KOPT-K1 (cell line): ENCODE measurements around the gene APBB3.

Experiments used
- H3K27ac ChIP-seq: fragments of 200-600 bp; sonication (generic); 2 replicates; pipeline ENCODE4 v1.5.1; 2016; ENCODE audit warnings: antibody characterized with exemption, mild to moderate bottlenecking, low read depth, low read length; ENCODE audit not compliant: poor library complexity, severe bottlenecking
- H3K36me3 ChIP-seq: fragments of 200-600 bp; sonication (generic); 2 replicates; pipeline ENCODE4 v1.5.1; 2017; ENCODE audit warnings: antibody characterized with exemption, mild to moderate bottlenecking, low read length, moderate library complexity; ENCODE audit not compliant: insufficient read depth
- H3K9me3 ChIP-seq: fragments of 200-600 bp; sonication (generic); 2 replicates; pipeline ENCODE4 v1.5.1; 2017; ENCODE audit warnings: antibody characterized with exemption, low read length, mild to moderate bottlenecking; ENCODE audit not compliant: insufficient read depth, poor library complexity, severe bottlenecking

APBB3 gene

DNA sequence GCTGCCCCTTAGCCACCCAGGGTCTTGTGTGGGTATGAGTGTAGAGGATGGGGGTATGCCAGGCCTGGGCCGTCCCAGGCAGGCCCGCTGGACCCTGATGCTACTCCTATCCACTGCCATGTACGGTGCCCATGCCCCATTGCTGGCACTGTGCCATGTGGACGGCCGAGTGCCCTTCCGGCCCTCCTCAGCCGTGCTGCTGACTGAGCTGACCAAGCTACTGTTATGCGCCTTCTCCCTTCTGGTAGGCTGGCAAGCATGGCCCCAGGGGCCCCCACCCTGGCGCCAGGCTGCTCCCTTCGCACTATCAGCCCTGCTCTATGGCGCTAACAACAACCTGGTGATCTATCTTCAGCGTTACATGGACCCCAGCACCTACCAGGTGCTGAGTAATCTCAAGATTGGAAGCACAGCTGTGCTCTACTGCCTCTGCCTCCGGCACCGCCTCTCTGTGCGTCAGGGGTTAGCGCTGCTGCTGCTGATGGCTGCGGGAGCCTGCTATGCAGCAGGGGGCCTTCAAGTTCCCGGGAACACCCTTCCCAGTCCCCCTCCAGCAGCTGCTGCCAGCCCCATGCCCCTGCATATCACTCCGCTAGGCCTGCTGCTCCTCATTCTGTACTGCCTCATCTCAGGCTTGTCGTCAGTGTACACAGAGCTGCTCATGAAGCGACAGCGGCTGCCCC lies 2.9 kb upstream of the APBB3 start:
- no peak overlapping the region for H3K27ac ChIP-seq
- peaks cover 42% of the 10 kb centered on the region for H3K36me3 ChIP-seq
- H3K9me3 ChIP-seq: no peaks in the 10 kb centered on the region

DNA sequence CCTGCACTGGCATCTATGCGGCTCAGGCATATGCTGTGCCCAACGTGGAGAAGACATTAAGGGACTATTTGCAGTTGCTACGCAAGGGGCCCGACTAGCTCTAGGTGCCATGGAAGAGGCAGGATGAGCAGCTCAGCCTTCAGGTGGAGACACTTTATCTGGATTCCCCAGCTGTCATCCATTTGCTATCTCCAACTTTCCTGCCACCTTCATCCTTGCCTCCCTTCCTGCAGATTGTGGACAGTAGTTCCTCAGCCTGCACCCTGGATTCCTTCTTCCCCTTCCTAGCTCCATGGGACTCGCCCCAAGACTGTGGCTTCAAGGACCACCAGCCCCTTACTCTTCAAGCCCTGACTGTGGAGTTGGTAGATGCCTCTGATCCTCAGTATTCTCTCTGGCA lies 2.3 kb upstream of the APBB3 start:
- Histone ChIP-seq H3K27ac (no peak overlapping the region), H3K9me3 (no peaks in the 10 kb centered on the region), H3K36me3 (peaks cover 42% of the 10 kb centered on the region)

DNA sequence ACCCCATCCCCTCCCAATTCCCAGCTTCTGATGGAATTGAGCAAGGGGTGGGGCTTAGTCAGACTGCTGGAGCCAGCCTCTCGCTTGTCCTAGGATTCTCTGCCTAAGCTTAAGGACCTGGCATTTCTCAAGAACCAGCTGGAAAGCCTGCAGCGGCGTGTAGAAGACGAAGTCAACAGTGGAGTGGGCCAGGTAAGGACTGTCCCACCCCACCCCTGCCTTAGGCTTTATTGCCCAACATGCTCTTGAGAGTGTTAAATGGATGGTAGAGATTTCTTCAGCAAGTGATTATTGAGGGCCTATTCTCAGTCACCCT lies 1.3 kb upstream of the APBB3 start:
- Histone ChIP-seq H3K9me3 (no peaks in the 10 kb centered on the region), H3K36me3 (peaks cover 41% of the 10 kb centered on the region), H3K27ac (no peak overlapping the region)

DNA sequence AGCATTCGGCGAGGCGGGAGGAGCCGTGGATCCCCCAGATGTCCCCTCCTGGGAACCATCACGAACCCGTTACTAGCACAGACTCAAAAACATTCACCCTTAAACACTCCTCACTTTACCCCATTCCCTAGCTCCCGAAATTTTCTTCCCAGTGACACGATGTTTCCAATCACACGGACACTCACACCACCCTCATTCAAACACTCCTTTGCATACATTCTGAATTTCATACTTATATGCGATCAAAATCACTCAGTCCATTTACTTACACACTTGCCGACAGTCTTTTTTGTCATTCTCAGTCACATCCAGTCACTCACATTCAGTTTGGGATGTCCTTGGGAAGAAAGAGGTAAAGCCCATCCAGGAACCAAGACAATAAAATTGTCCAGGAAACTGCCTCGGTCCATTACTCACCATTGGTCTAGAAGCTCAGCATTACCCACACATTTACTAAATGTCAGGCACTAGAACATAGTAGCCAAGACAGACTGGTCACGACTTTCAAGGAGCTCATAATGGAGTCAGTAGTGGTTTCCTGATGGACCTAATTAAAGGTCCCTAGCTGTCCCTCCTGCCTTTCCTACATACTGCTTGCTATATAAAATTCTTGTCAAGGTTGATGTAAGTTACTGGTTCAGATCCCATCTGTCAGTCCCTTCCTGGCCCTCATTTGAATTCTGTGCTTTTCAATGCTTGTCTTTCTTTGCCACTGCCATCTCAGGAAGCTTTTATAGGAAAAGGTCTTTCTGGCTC lies 804 bp upstream of the APBB3 start:
- Histone ChIP-seq H3K9me3 (no peaks in the 10 kb centered on the region), H3K36me3 (peaks cover 35% of the 10 kb centered on the region), H3K27ac (peak overlapping the region; percentile 66)

DNA sequence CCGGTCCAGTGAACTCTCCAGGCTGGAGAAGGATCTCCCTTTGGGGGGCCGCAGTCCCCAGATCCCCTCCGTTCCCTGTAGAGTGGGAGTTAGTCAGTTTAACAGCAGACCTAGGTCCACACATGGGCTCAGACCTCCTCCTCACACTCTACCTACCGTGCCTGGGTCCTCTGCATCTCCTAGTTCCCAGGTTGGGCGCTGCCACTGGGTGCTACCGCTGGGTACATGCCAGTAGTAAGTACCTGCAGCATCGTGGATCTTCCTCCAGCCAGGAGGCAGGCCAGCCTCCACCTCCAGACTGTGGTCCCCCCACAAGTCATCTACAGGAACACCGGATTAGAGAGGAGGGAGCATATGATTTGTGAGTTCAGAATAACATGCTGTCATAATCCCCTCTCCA lies 802 bp downstream of the APBB3 start:
- Histone ChIP-seq H3K27ac (peak overlapping the region; percentile 66), H3K36me3 (peaks cover 29% of the 10 kb centered on the region), H3K9me3 (no peaks in the 10 kb centered on the region)

DNA sequence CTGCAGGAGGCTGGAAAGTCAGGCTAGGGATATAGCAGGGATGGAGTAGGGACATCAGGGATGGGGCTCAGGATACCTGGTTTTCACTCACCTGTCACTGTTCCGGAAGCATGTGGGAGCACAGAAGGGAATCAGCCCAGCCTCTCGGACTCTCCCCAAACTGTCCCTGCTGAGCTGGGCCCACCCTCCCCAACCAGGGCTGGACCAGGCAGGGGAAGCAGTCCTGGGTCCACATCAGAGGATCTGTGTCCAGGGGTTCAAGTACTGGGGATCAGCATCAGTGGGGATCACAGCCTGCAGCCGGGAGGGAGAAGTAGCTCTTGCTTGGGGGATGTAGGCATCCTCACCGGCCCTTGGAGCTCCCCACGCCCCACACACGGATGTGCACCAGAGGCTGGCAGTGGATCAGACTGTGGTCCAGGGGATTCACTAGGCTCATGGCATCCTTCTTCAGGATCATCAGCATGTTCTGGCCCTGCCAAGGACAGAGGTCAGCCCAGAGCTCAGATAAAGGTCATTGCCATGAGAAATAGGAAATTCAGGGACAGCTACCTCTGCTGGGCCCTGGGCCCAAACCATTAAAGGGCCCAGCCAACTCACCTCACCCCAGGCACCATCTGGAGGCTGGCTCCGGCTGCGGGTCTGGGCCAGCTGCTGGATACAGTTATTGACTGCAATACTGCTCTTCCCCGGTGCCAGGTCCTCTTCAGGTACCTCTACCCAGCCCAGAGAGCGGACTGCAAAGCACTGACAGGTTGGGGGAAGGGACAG lies 2.5 kb downstream of the APBB3 start:
- H3K9me3 ChIP-seq: no peaks in the 10 kb centered on the region
- H3K36me3 ChIP-seq: peaks cover 13% of the 10 kb centered on the region
- no peak overlapping the region for H3K27ac ChIP-seq

DNA sequence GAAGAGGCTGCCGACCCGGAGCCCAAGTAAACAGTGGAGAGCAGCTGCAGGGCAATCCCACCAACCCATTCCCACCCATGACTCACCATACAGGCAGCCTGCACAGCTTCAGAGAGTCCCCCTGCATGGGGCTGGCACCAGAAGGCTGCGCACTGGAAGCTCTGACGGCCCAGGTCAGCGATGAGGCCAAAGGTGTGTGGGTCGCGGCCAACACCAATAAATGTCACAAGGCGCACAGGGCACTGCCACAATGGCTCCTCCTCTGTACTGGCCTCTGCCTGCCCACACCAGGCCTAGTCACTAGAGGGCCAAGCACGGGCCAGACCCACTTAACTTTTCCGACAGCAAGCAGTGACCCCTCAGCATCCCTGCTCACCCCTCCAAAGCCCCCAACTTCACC lies 4.2 kb downstream of the APBB3 start:
- no peaks in the 10 kb centered on the region; the same call in 1 of the 2 replicates for H3K36me3 ChIP-seq
- no peak overlapping the region for H3K27ac ChIP-seq
- H3K9me3 ChIP-seq: no peaks in the 10 kb centered on the region

DNA sequence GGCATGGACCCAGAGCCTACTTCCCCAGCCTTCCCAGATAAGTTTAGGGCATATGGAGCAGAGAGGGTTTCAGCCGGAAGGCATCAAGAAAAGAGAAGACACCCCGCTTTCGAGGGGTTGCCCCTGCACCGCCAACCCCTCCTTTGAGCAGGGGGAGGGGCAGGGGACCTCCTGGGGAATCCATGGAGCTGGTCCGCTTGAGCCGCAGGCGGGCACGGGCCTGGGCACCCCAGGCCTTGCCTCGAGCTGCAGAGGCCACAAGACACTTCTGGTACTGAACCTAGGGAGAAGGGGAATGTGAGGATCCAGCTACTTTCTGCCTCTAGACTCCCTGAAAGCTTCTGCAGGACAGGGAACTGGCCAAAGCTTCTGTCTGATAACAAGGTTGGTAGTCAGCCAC lies 5.9 kb downstream of the APBB3 start:
- Histone ChIP-seq H3K27ac (no peak overlapping the region), H3K36me3 (peaks cover 11% of the 10 kb centered on the region; the same call in 1 of the 2 replicates), H3K9me3 (no peaks in the 10 kb centered on the region)

DNA sequence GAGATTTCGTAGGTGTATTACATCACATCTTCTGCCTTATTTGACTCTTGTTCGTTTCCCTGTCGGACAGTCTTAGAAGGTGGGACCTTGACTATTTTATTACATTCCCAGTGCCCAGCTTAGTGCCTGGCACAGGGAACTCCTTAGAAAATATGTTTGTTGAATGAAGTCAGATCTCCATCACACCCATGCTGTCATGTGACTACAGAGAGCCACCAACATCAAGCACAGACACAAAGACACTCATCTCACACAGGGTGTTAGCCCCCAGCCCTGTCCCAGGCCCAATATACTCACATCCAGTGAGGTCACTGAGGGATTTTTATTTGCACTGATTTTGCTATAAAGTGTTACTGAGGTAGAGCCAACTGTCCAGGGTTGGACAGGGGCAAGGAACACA lies 6.4 kb downstream of the APBB3 start:
- no peaks in the 10 kb centered on the region for H3K9me3 ChIP-seq
- peaks cover 17% of the 10 kb centered on the region for H3K36me3 ChIP-seq
- peak overlapping the region; percentile 67 for H3K27ac ChIP-seq

DNA sequence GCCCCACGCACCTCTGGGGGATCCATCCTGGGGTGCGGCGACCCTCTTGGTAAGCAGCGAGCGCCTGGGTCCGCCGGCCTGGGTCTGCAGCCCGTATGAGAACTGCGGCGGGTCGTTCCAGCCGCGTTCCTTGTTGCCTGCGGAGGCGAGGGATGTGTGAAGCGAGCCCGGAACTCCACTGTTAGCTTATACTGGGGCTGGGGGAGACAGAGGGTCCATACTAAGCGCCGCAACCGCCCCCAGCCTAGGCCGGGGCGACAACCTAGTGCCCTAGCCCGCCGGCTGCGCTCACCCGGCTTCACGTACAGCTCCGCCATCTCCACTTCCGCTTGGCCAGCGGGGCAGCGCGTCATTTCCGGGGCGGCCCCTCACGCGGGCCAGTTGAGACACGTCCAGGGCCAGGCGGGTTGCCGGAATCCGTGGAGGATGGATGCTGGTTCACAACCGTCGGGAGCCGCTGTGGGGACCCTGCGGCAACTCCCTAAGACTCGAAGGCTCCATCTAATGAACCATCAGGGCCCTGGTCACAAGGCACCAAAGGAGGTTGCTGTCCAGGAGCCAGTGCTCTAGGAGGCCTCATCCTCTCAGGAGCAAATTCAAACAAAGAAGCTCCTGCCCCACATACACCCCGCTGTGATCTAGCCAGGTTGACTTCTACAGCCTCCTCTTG lies 7.1 kb downstream of the APBB3 start, which contains the start of gene SRA1:
Gene SRA1, minus strand, starts transcription at position 338 of the 670 bp plus-strand sequence. Its CDS starts 21 bp downstream, at position 317.
- H3K9me3 ChIP-seq: no peaks in the 10 kb centered on the region
- peaks cover 23% of the 10 kb centered on the region for H3K36me3 ChIP-seq
- peak within 1 kb of the TSS; percentile 67 for H3K27ac ChIP-seq

DNA sequence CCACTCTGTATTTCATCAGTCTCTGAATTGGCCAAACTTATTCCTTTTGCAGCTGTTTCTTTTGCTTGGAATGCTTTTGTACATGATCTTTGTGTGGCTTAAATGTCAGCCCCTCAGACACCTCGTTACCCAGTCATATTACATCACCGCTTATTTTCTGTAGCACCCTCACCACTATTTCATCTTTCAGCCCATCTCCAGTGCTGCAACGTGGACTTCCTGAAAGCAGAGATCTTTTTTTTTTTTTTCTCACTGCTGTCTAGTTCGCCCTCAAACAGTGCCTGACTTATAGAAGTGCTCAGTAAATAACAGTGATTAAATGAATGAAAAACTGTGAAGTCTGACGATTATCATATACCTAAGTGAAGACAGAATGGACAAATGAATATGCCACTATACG lies 8.0 kb downstream of the APBB3 start:
- Histone ChIP-seq H3K36me3 (peaks cover 31% of the 10 kb centered on the region), H3K9me3 (no peaks in the 10 kb centered on the region), H3K27ac (peak overlapping the region; percentile 67)

DNA sequence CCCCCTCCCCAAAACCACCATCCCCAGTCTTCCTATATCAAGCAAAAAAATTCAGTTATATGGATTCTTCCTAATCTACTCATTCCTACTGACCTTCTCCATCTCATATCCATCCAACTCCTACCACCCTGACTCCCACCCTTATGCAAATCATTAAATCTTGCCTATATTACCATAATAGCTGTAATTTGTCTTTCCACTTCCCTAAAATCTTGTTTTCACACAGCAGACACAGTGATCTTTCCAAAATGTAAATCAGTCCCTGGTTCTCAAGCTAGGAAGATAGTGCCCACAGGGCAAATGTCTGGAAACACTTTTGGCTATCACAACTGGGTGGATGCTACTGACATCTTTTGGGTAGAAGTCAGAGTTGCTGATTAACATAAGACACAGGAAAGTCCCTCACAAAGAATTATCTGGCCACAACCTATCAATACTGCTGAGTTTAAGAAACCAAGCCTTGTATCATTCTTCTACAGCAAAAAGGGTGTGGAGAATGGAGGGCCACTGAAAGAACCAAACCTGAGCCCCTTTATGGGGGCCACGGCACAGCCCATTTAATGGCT lies 8.6 kb downstream of the APBB3 start:
- peak overlapping the region; percentile 67 for H3K27ac ChIP-seq
- peaks cover 37% of the 10 kb centered on the region for H3K36me3 ChIP-seq
- H3K9me3 ChIP-seq: no peaks in the 10 kb centered on the region

DNA sequence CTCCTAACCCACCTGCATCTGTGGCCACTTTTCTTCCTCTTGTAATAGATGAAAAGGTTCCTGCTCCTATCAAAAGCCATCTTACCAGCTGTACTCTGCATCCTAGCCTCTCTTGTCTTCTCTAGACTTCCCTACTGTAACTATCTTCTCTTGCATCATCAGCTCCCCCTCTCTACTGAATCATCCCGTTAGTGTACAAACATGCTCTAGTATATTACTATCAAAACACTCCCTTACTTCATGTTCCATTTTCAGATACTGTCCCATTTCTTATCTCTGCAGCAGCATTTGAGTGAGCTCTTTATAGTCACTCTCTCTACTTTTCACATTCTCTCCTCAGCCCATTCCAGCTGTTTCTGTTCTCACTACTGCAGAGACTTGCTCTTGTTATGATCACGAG lies 9.9 kb downstream of the APBB3 start:
- peak overlapping the region; percentile 25 for H3K27ac ChIP-seq
- peaks cover 51% of the 10 kb centered on the region for H3K36me3 ChIP-seq

DNA sequence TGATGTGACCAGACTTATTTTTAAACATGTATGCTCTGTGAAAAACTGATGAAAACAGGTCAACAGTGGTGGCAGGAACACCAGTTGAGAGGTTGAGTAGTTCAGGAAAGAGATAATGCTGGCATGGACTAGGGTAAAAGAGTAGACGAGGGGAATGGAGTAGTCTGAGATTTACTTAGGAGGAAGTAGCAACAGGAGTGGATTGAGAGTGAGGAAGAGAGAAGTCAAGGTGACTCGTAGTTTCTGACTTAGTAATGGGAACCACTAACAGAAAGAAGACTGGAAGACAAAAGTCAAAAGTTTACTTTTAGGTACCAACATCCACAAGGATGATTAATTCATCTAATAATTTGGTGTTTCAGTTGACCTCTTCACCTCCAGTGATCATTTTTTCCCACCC lies 10.7 kb downstream of the APBB3 start:
- Histone ChIP-seq H3K36me3 (peaks cover 59% of the 10 kb centered on the region), H3K9me3 (no peaks in the 10 kb centered on the region), H3K27ac (no peak overlapping the region)

More for the DNA sequence above, 9.9 kb downstream of the APBB3 start:
- no peaks in the 10 kb centered on the region for H3K9me3 ChIP-seq

DNA sequence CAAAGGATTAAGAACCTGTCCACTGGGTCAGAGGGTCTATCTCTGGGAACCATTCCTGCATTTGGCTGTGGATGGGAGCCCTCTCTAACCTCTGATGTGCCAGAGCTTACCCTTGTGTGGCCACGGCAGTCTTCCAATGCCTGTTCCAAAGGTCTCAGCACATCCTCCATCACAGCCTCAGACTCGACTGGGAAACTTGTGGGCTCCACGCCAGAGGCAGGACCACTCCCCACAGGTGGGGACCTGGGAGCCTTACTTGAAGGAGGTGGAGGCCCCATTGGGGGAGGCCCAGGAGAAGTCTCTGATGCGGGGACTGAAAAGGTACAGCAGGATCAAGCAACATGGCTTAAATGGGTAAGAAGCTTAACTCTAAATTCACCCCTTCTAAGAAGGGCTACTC lies 12.5 kb downstream of the APBB3 start:
- no peak overlapping the region for H3K27ac ChIP-seq

More for the DNA sequence above, 12.5 kb downstream of the APBB3 start:
- H3K9me3 ChIP-seq: no peaks in the 10 kb centered on the region
- peaks cover 68% of the 10 kb centered on the region for H3K36me3 ChIP-seq
